DOHH2 (cell line): Measurements from ENCODE around the gene PCP2.

Experiments
- H3F3A ChIP-seq: fragments of 200-600 bp; sonication (generic), shearing (Covaris generic); 2 replicates; pipeline ENCODE4 v1.6.0; 2016; ENCODE audit warnings: antibody characterized with exemption, mild to moderate bottlenecking; ENCODE audit not compliant: control insufficient read depth, insufficient read depth
- H3K27ac ChIP-seq: fragments of 200-600 bp; sonication (generic); 2 replicates; pipeline ENCODE4 v1.5.1; 2014; ENCODE audit warnings: low read depth, mild to moderate bottlenecking, low read length, moderate library complexity
- H3K27me3 ChIP-seq: fragments of 200-600 bp; sonication (generic); 2 replicates; pipeline ENCODE4 v1.6.1; 2014; ENCODE audit warnings: mild to moderate bottlenecking, low read length, mixed read lengths; ENCODE audit not compliant: control insufficient read depth
- H3K36me3 ChIP-seq: fragments of 200-600 bp; sonication (generic); 2 replicates; pipeline ENCODE4 v1.6.1; 2014; ENCODE audit warnings: mild to moderate bottlenecking, low read length, moderate library complexity, mixed read lengths; ENCODE audit not compliant: control insufficient read depth
- H3K4me1 ChIP-seq: fragments of 200-600 bp; sonication (generic); 2 replicates; pipeline ENCODE4 v1.6.1; 2014; ENCODE audit warnings: mild to moderate bottlenecking, low read length, mixed read lengths; ENCODE audit not compliant: control insufficient read depth
- H3K4me2 ChIP-seq: fragments of 200-600 bp; sonication (generic); 2 replicates; pipeline ENCODE4 v1.6.0; 2014; ENCODE audit warnings: mild to moderate bottlenecking, low read length, moderate library complexity
- H3K4me3 ChIP-seq: fragments of 200-600 bp; sonication (generic); 2 replicates; pipeline ENCODE4 v1.5.1; 2014; ENCODE audit warnings: mild to moderate bottlenecking, low read length, mixed read lengths
- H3K79me2 ChIP-seq: fragments of 200-600 bp; sonication (generic); 2 replicates; pipeline ENCODE4 v1.6.1; 2014; ENCODE audit warnings: mild to moderate bottlenecking, low read length, mixed read lengths; ENCODE audit not compliant: control insufficient read depth
- H3K9me2 ChIP-seq: fragments of 200-600 bp; sonication (generic); replicated peaks from 2 replicates; pipeline ENCODE4 v1.6.1; 2014; ENCODE audit warnings: mild to moderate bottlenecking, low read length, mixed read lengths; ENCODE audit not compliant: control insufficient read depth
- H3K9me3 ChIP-seq: fragments of 200-600 bp; sonication (generic); 2 replicates; pipeline ENCODE4 v1.6.1; 2014; ENCODE audit warnings: antibody characterized with exemption, low read length, mixed read lengths; ENCODE audit not compliant: control insufficient read depth, insufficient read depth
- H4K20me1 ChIP-seq: fragments of 200-600 bp; sonication (generic); 2 replicates; pipeline ENCODE4 v1.6.0; 2014; ENCODE audit warnings: low read depth, mild to moderate bottlenecking, antibody characterized with exemption, low read length, moderate library complexity; ENCODE audit not compliant: control insufficient read depth, insufficient read depth
- CTCF ChIP-seq: fragments of 200-600 bp; sonication (generic); IDR thresholded peaks from one replicate; pipeline ENCODE4 v1.5.1; 2014; ENCODE audit warnings: antibody characterized with exemption, mild to moderate bottlenecking, low read depth, low read length; ENCODE audit not compliant: poor library complexity, severe bottlenecking
- EZH2phosphoT487 ChIP-seq: fragments of 200-600 bp; sonication (generic); IDR thresholded peaks from 2 replicates; pipeline ENCODE4 v1.6.1; 2017; ENCODE audit warnings: borderline replicate concordance, mild to moderate bottlenecking, antibody characterized with exemption, low read length, moderate library complexity, mixed read lengths

Gene PCP2

GRCh38 chr19:7602935-7603497 lies 30.5 kb downstream of the PCP2 start:
- TF ChIP-seq CTCF: no peak
- no peak for TF ChIP-seq EZH2phosphoT487
- H3K27ac ChIP-seq: no peak overlapping the region
- H3K9me3 ChIP-seq: no peaks in the 10 kb centered on the region
- no peak overlapping the region for H3K4me2 ChIP-seq
- H3K4me1 ChIP-seq: no peaks in the 10 kb centered on the region
- H3K36me3 ChIP-seq: no peaks in the 10 kb centered on the region
- H3F3A ChIP-seq: no peaks in the 10 kb centered on the region
- H4K20me1 ChIP-seq: no peaks in the 10 kb centered on the region
- H3K9me2 ChIP-seq: no peaks in the 10 kb centered on the region
- H3K27me3 ChIP-seq: no peaks in the 10 kb centered on the region; the same call in 1 of the 2 replicates
- no peak overlapping the region for H3K4me3 ChIP-seq
- H3K79me2 ChIP-seq: no peaks in the 10 kb centered on the region

GRCh38 chr19:7602240-7602934 lies 31.1 kb downstream of the PCP2 start:
- Histone ChIP-seq H3K4me3 (no peak overlapping the region), H3K79me2 (no peaks in the 10 kb centered on the region), H3K36me3 (no peaks in the 10 kb centered on the region), H3F3A (no peaks in the 10 kb centered on the region), H3K27ac (no peak overlapping the region), H3K9me3 (no peaks in the 10 kb centered on the region), H4K20me1 (no peaks in the 10 kb centered on the region), H3K4me2 (no peak overlapping the region), H3K4me1 (no peaks in the 10 kb centered on the region), H3K27me3 (peaks cover 2% of the 10 kb centered on the region), H3K9me2 (no peaks in the 10 kb centered on the region)
- TF ChIP-seq CTCF (no peak), EZH2phosphoT487 (no peak)

GRCh38 chr19:7600721-7601120 lies 32.8 kb downstream of the PCP2 start:
- H3K4me2 ChIP-seq: no peak overlapping the region
- H3K9me2 ChIP-seq: no peaks in the 10 kb centered on the region
- H3K27ac ChIP-seq: no peak overlapping the region
- no peaks in the 10 kb centered on the region for H4K20me1 ChIP-seq
- H3K79me2 ChIP-seq: no peaks in the 10 kb centered on the region
- H3K4me3 ChIP-seq: no peak overlapping the region
- peaks cover 6% of the 10 kb centered on the region for H3K4me1 ChIP-seq
- H3K27me3 ChIP-seq: peaks cover 14% of the 10 kb centered on the region
- no peaks in the 10 kb centered on the region for H3K36me3 ChIP-seq
- H3F3A ChIP-seq: no peaks in the 10 kb centered on the region
- no peaks in the 10 kb centered on the region for H3K9me3 ChIP-seq
- TF ChIP-seq EZH2phosphoT487 (no peak), CTCF (no peak)
